Measurements from ENCODE around the gene DYDC1. TPM values are rescaled to one million over a fixed set of nuclear protein-coding genes. Genes with fewer than 3 reads are reported as not detected.

Gene DYDC1
- total RNA-seq, 1 donor from 2014 or later = not detected

GRCh38 chr10:80382989-80383388, 26.4 kb upstream of the DYDC1 start:
- Histone ChIP-seq H3K4me2 (ENCODE audit: low read length) (no peak overlapping the region), H3K27ac (ENCODE audit: low read depth, low read length) (no peak overlapping the region), H3K79me2 (ENCODE audit: insufficient read depth, low read length) (no peaks in the 10 kb centered on the region), H2AFZ (ENCODE audit: low read depth, low read length) (peak overlapping the region; percentile 18), H3K9ac (ENCODE audit: low read length) (no peak overlapping the region), H3K36me3 (ENCODE audit: insufficient read depth, low read length) (no peaks in the 10 kb centered on the region), H3K9me3 (ENCODE audit: insufficient read depth, low read depth, low read length) (no peaks in the 10 kb centered on the region), H3K4me1 (ENCODE audit: insufficient read depth, low read length) (no peaks in the 10 kb centered on the region), H3K4me3 (ENCODE audit: insufficient read depth, low read depth, low read length) (no peak overlapping the region), H4K20me1 (ENCODE audit: insufficient read depth, low read length) (no peaks in the 10 kb centered on the region), H3K27me3 (ENCODE audit: insufficient read depth, low read length) (peaks cover 2% of the 10 kb centered on the region)
- Mint-ChIP-seq H3K4me1 (ENCODE audit: low read depth, unreplicated experiment) (no peaks in the 10 kb centered on the region), H3K36me3 (ENCODE audit: low read depth, unreplicated experiment) (no peaks in the 10 kb centered on the region), H3K27ac (ENCODE audit: unreplicated experiment) (no peak overlapping the region), H3K9me3 (ENCODE audit: unreplicated experiment) (no peaks in the 10 kb centered on the region), H3K27me3 (ENCODE audit: low read depth, unreplicated experiment) (no peaks in the 10 kb centered on the region), H3K4me3 (ENCODE audit: unreplicated experiment) (no peak overlapping the region)
- DNase-seq (ENCODE audit: low read depth) (no peak), FAIRE-seq (no peak)
- TF ChIP-seq EZH2 (IDR thresholded peaks at IDR 0.05; ENCODE audit: insufficient read depth, low read length) (no peak), CTCF (IDR thresholded peaks at IDR 0.05; ENCODE audit: insufficient read depth, low read depth, low read length) (peak; percentile 61)

GRCh38 chr10:80380185-80380584, 23.6 kb upstream of the DYDC1 start:
- no peaks in the 10 kb centered on the region for H3K4me1 ChIP-seq (ENCODE audit: insufficient read depth, low read length)
- TF ChIP-seq EZH2 (IDR thresholded peaks at IDR 0.05; ENCODE audit: insufficient read depth, low read length) (no peak), CTCF (IDR thresholded peaks at IDR 0.05; ENCODE audit: insufficient read depth, low read depth, low read length) (no peak)
- DNase-seq (ENCODE audit: low read depth) (no peak), FAIRE-seq (no peak)
- no peaks in the 10 kb centered on the region for H4K20me1 ChIP-seq (ENCODE audit: insufficient read depth, low read length)
- peaks cover 5% of the 10 kb centered on the region for H3K27me3 ChIP-seq (ENCODE audit: insufficient read depth, low read length)
- H3K27ac ChIP-seq (ENCODE audit: low read depth, low read length) = no peak overlapping the region
- Mint-ChIP-seq H3K27ac (ENCODE audit: unreplicated experiment) (no peak overlapping the region), H3K9me3 (ENCODE audit: unreplicated experiment) (no peaks in the 10 kb centered on the region), H3K36me3 (ENCODE audit: low read depth, unreplicated experiment) (no peaks in the 10 kb centered on the region), H3K27me3 (ENCODE audit: low read depth, unreplicated experiment) (peaks cover 4% of the 10 kb centered on the region), H3K4me3 (ENCODE audit: unreplicated experiment) (no peak overlapping the region), H3K4me1 (ENCODE audit: low read depth, unreplicated experiment) (no peaks in the 10 kb centered on the region)
- H3K9ac ChIP-seq (ENCODE audit: low read length) = no peak overlapping the region
- no peak overlapping the region for H3K4me3 ChIP-seq (ENCODE audit: insufficient read depth, low read depth, low read length)
- no peak overlapping the region for H3K4me2 ChIP-seq (ENCODE audit: low read length)
- no peak overlapping the region for H2AFZ ChIP-seq (ENCODE audit: low read depth, low read length)
- no peaks in the 10 kb centered on the region for H3K9me3 ChIP-seq (ENCODE audit: insufficient read depth, low read depth, low read length)
- H3K36me3 ChIP-seq (ENCODE audit: insufficient read depth, low read length) = no peaks in the 10 kb centered on the region
- H3K79me2 ChIP-seq (ENCODE audit: insufficient read depth, low read length) = no peaks in the 10 kb centered on the region

GRCh38 chr10:80379701-80380100, 23.1 kb upstream of the DYDC1 start:
- Mint-ChIP-seq H3K27ac (ENCODE audit: unreplicated experiment) (no peak overlapping the region), H3K4me1 (ENCODE audit: low read depth, unreplicated experiment) (no peaks in the 10 kb centered on the region), H3K9me3 (ENCODE audit: unreplicated experiment) (no peaks in the 10 kb centered on the region), H3K4me3 (ENCODE audit: unreplicated experiment) (no peak overlapping the region), H3K27me3 (ENCODE audit: low read depth, unreplicated experiment) (peaks cover 4% of the 10 kb centered on the region), H3K36me3 (ENCODE audit: low read depth, unreplicated experiment) (no peaks in the 10 kb centered on the region)
- Histone ChIP-seq H2AFZ (ENCODE audit: low read depth, low read length) (no peak overlapping the region), H4K20me1 (ENCODE audit: insufficient read depth, low read length) (no peaks in the 10 kb centered on the region), H3K79me2 (ENCODE audit: insufficient read depth, low read length) (no peaks in the 10 kb centered on the region), H3K36me3 (ENCODE audit: insufficient read depth, low read length) (no peaks in the 10 kb centered on the region), H3K4me1 (ENCODE audit: insufficient read depth, low read length) (no peaks in the 10 kb centered on the region), H3K4me3 (ENCODE audit: insufficient read depth, low read depth, low read length) (no peak overlapping the region), H3K27ac (ENCODE audit: low read depth, low read length) (no peak overlapping the region), H3K9ac (ENCODE audit: low read length) (no peak overlapping the region), H3K4me2 (ENCODE audit: low read length) (no peak overlapping the region), H3K27me3 (ENCODE audit: insufficient read depth, low read length) (peaks cover 5% of the 10 kb centered on the region), H3K9me3 (ENCODE audit: insufficient read depth, low read depth, low read length) (no peaks in the 10 kb centered on the region)
- DNase-seq (ENCODE audit: low read depth) (no peak), FAIRE-seq (no peak)
- no peak for TF ChIP-seq EZH2 (IDR thresholded peaks at IDR 0.05; ENCODE audit: insufficient read depth, low read length)
- TF ChIP-seq CTCF (IDR thresholded peaks at IDR 0.05; ENCODE audit: insufficient read depth, low read depth, low read length) = no peak
